ENCODE measurements around the gene TPSD1.
"Not testable (repeated sequence)": the region's sequence is repeated elsewhere in the genome, so short reads cannot be mapped to it uniquely, and the experiment has no call there.

Gene TPSD1

GRCh38 chr16:1264345-1265089, 8.6 kb downstream of the TPSD1 start:
- DNase-seq: no peak

GRCh38 chr16:1265090-1265630, 9.3 kb downstream of the TPSD1 start:
- no peak for DNase-seq

GRCh38 chr16:1265826-1266225, 10.0 kb downstream of the TPSD1 start:
- no peak for DNase-seq

GRCh38 chr16:1269418-1269817, 13.5 kb downstream of the TPSD1 start:
- DNase-seq: not testable (repeated sequence)

GRCh38 chr16:1271380-1271723, 15.5 kb downstream of the TPSD1 start:
- DNase-seq: no peak

GRCh38 chr16:1271724-1272413, 16.0 kb downstream of the TPSD1 start:
- peak in 1 of 4 experiments; percentile 9 for DNase-seq

- no peak for DNase-seq
Measured at GRCh38 chr16:1272453-1273198, 16.8 kb downstream of the TPSD1 start.

- no peak for DNase-seq
Measured at GRCh38 chr16:1273816-1274215, 17.9 kb downstream of the TPSD1 start.

GRCh38 chr16:1274767-1275166, 18.9 kb downstream of the TPSD1 start:
- DNase-seq: no peak

- DNase-seq: no peak
Measured at GRCh38 chr16:1275791-1276579, 20.1 kb downstream of the TPSD1 start.

GRCh38 chr16:1276580-1276878, 20.7 kb downstream of the TPSD1 start:
- DNase-seq: no peak

GRCh38 chr16:1277151-1277598, 21.3 kb downstream of the TPSD1 start:
- no peak for DNase-seq

- no peak for DNase-seq
Measured at GRCh38 chr16:1277617-1278282, 21.9 kb downstream of the TPSD1 start.

GRCh38 chr16:1278477-1278876, 22.6 kb downstream of the TPSD1 start:
- DNase-seq: no peak

- DNase-seq: no peak
Measured at GRCh38 chr16:1279081-1279944, 23.4 kb downstream of the TPSD1 start.

- DNase-seq: no peak
Measured at GRCh38 chr16:1279945-1280589, 24.2 kb downstream of the TPSD1 start.

GRCh38 chr16:1280783-1281182, 24.9 kb downstream of the TPSD1 start:
- no peak for DNase-seq

GRCh38 chr16:1281517-1281916, 25.6 kb downstream of the TPSD1 start:
- no peak for DNase-seq

- DNase-seq: no peak
Measured at GRCh38 chr16:1282324-1282973, 26.6 kb downstream of the TPSD1 start.

GRCh38 chr16:1283296-1283695, 27.4 kb downstream of the TPSD1 start:
- no peak for DNase-seq
